ENCODE measurements around the gene KIR3DL1.

GRCh38 chr19:54804571-54804970 is 11.7 kb upstream of the KIR3DL1 start:
- TF ChIP-seq CTCF (IDR thresholded peaks at IDR 0.05; ENCODE audit: low read length) = no peak
- TF ChIP-seq EZH2 (IDR thresholded peaks at IDR 0.05; ENCODE audit: borderline replicate concordance, low read length) = no peak

Data from OCI-LY1 (cell line).